ENCODE data around the gene RENBP.

RENBP gene

DNA sequence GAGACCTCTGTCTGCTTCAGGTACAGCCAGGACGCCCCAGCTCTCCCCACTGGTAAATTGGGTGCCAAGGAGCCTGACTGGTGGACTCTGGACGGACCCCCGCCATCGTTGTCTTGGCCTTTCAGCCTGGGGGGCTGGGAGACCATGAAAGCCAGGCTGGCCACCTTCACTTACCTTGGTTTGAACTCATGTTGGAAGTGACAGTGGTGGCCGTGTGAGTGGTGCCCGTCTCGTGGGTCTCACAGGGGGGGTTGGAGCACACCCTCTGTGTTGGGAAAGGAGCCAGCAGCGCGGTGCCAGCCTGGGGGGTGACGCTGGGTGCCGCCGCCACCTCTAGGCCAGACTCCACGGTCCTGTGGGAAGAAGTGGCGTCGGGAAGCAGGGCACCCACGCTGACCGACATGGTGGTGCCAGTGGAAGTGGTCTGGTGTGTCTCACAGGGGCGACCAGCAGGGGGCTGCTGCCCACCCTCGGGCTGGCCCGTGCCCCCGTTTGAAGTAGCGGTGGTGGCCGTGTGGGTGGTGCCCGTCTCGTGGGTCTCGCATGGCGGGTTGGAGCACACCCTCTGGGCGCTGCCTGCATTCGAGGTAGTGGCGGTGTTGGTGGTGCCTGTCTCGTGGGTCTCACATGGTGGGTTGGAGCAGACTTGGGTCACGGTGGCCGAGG is 9.6 kb upstream of the RENBP start:
- no peak for DNase-seq (ENCODE audit: low read depth in 2 of 2)

DNA sequence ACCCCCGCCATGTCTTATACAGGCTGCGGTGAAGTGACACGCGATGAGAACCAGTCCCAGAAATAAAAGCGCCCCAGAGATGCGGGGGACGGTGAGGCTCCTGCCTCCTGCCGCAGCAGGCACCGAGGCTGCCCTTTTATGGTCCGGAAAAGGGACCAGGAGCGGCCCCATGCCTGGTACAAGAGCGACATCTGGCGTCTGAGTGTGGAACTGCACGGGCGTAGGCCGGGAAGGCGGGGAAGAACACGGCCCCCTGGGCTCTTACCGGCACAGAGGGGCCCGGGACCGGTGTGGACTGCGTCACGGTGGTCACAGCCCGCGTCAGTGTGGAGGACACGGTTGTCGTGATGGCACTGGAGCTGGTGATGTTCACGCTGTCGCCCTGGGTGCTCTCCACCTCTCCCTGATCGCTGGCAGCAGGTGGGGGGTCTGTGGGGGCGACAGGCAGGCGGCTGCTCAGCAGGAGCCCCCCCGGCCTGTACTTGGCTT is 8.9 kb upstream of the RENBP start:
- DNase-seq (ENCODE audit: low read depth in 2 of 2), result peak; percentile 60 to 77

DNA sequence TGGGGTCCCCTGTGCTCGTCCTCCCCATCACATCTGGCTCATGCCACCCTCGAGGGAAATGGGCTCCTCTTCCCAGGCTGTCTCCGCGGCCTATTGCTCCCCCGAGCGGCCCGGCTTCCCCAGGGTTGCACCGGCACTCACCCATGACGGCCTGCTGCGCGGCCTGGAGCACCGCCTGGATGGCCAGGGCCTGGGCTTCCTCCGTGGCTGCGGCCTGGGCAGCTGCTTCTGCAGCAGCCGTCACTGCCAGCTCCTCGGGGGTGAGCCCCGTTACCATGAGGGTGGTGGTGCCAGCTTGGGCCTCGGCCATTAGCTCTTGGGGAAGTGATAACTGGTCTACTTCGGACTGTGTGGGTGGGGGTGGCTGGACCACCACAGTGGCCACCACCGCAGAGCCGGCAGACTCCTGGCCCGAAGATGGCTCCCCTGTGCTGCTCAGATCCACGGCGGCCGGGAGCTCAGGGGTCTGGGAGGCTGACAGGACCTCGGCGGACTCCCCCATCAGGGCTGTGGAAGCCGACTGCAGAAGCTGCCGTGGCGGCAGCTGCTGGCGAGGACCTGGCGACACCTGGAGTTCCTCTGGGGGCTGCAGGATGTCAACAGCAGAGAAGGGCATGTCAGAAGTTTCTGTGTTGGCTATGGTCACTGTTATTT is 8.1 kb upstream of the RENBP start:
- DNase-seq (ENCODE audit: low read depth in 2 of 2), result no peak

DNA sequence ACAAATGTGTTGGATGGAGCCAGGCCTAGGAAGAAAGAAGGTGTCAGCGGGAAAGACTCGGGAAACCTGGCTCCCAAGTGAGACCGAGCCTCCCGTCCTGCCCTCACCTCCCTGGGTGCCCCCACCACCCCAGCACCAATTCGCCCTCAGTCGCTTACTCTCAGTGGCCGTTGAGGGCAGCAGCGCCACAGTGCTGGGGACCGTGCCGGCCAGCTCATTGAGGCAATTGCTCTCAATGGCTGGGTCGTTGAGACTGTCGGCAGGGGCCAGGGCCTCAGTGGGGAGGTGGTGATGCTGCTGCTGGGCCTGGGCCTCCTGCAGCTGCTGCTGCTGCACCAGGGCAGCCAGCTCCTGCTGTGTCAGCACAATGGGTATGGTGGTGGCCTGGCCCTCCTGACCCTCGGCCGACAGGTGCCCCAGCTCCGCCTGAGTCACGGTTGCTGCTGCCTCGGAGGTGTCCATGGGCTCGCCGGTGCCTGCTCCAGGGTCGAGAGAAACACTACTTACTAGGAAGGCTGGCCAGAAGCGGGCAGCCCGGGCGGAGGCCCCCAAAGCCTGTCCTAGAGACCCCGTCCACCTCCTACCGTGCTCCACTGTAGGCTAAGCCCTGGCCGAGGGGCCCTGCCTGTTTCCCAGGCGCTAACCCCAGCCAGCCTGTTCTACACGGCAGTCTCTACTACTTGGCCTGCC is 7.4 kb upstream of the RENBP start:
- no peak for DNase-seq (ENCODE audit: low read depth in 2 of 2)

DNA sequence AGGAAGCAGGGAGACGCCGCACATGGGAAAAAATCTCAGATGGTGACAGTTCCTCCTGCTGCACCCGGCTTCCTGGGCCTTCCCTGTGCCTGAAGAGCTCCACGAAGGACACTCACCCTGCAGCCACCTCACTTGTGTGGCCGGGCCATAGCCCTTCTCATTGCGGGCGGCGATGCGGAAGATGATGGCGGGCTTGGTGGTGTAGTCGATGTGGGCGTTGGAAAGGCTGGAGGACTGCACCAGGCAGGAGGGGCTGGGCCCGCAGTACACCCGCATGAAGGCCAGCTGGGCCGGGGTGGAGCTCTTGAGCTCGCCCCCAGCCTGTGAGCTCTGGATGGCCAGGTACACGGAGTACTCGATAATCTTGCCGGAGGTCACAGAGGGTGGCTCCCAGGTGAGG is 5.7 kb upstream of the RENBP start:
- DNase-seq (ENCODE audit: low read depth in 2 of 2), result no peak

DNA sequence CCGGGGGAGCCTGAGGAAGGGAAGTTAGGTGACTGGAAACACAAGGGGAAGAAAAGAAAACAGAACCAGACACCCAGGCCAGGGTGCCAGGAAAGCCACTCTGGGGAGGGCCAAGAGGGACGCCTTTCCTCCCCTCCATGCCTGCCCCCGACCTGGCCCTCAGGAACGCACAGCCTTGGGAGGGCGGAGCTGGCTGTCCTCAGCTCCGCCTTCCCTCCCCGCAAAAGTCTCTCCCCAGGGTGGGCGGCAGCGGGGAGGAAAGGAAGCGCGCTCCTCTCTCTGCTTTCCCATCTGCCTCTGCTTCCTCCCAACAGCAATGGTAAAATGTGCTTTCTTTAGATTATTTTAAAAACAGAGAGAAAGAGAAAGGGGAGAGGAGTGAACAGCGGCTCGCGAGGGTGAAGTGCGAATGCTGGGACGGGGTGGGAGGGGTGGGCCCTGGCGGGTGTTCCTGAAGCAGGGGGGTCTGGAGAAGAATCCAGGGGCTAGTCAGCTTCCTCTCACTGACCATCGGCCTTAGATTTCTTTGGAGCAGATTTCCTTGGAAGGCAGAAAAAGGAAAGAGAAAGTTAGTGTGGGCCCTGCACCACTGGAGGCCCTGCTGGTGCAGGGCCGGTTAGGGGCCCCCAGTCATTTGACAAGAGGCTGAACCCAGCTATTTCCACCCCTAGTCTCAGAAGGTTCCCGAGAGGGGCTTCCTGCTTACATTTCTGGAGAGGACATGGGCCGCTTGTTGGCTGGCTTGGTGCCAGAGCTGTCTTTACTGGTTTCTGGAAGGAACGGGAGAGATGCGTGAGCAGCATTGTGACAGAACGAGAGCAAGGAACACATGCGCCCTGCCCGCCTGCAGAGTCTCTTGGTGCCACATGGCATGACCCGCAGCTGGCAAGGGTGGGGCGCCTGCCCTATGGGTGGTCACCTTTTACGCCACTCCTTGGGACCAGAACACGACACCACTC is 4.7 kb upstream of the RENBP start:
- DNase-seq (ENCODE audit: low read depth in 2 of 2), result no peak

DNA sequence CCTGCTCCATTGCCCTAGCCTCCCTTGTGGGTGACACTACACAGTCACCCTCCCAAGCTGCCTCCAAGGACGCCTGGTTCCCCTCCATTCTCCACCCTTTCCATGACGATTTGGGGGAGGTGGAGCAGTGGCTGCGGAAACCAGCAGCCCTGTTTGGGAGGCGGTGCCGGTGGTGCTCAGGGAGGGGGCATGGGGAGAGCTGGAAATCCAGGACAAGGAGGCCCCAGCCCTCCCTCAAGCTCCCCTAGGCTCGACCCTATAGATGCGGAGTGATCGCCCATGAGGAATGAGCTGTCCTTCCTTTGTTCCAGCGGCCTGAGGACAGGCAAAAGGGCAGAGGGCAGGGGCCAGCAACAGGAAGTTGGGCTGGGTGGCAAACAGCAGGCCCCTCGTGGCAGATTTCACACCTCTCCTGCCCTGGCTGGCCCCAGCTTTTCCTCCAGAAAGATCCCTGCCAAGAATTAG is 3.6 kb upstream of the RENBP start:
- DNase-seq (ENCODE audit: low read depth in 2 of 2), result no peak

DNA sequence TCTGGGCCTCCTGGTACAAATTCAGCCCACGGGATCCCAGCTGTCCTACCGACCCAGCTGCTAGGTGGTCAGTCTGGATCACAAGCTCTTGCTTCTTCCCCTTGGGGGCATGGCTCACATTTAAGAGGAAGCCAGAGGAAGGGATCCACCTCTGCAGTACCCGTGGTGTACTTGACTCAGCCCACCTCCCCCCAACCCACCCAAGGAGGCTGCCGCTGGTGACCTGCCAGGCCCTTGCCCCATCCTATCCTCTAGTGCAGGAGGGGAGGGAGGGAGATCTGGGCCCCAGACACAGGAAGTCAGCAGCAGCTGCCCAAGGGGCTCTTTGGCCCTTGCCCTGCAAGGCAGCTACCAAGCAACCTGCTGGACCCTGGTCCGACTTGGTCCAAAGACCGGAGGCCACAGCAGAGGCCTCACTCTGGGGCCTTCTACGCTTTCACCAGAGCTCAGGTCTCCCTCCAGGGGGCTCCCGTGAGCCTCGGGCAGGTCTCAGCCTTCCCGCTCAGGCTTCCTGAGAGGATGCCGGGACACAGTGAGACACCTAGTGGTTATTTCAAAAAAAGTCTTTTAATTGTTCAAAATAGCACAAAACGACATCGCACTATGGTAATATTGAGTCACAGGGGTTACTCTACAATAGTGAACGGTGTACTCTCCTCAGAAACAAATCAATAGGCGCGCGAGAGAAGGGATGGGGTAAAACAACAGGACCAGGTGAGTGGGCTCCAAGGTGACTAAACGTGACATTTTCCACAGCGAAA is 2.7 kb upstream of the RENBP start:
- peak in 1 of 2 donors; percentile 80 for DNase-seq (ENCODE audit: low read depth in 2 of 2)

DNA sequence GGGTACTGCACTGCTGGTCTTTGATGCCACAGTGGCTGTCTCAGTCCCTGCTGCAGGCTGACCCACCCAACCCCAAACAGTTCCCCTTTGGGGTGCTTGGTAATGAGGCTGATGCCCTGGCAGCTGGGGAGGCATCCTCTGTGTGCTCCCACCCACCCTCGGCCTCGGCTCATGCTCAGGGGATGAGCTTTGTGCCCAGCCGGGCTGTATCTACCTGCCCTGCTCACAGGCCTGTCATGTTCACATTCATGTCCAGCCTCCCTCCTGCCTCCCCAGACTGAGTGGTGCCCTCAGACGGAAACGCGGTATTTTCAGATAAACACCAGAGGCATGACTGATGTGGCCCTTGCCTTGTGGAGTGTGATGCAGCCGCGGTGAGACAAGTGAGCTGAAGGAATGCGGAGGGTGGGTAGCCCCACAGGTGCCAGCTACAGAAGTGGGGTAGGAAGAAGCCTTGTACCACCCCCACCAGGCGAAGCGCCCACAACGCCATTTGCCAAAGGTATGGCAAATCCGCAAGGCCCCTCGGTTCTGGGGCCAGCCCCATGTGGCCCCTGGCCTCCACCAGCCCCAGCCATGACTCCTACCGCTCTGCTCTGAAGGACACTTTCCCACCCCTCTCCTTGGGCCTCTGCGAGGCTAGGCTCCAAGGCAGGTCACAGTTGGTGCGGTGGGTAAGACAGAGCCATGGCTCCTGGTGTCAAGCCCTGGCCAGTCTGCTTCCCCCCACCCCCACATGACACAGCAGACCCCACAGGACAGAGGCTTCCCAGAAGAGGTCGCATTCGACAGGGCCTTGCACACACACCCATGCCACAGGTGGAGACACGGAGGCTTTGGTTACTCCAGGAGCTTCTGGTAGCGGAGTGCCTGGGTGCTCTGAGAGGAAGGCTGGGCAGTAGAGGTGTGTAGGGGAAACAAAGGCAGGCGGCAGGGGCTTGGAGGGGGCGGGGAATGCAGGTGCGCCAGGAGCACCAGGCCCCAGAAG is 1.8 kb upstream of the RENBP start:
- no peak for DNase-seq (ENCODE audit: low read depth in 2 of 2)

DNA sequence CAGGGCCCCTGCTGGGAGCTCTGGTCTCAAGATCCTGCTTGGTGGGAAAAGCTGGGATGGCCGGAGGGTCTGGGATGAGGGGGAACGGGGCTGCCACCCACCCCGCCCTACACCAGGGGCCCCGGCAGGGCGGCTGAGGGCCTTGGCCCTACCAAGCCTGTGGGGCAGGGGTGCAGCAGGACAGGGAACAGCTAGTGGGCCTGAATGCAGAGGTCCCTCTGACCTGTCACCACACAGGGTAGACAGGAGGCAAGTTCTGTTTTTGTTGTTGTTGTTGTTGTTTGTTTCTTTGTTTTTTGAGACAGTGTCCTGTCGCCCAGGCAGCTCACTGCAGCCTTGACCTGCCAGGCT is 332 bp upstream of the RENBP start:
- DNase-seq (ENCODE audit: low read depth in 2 of 2), result no peak

DNA sequence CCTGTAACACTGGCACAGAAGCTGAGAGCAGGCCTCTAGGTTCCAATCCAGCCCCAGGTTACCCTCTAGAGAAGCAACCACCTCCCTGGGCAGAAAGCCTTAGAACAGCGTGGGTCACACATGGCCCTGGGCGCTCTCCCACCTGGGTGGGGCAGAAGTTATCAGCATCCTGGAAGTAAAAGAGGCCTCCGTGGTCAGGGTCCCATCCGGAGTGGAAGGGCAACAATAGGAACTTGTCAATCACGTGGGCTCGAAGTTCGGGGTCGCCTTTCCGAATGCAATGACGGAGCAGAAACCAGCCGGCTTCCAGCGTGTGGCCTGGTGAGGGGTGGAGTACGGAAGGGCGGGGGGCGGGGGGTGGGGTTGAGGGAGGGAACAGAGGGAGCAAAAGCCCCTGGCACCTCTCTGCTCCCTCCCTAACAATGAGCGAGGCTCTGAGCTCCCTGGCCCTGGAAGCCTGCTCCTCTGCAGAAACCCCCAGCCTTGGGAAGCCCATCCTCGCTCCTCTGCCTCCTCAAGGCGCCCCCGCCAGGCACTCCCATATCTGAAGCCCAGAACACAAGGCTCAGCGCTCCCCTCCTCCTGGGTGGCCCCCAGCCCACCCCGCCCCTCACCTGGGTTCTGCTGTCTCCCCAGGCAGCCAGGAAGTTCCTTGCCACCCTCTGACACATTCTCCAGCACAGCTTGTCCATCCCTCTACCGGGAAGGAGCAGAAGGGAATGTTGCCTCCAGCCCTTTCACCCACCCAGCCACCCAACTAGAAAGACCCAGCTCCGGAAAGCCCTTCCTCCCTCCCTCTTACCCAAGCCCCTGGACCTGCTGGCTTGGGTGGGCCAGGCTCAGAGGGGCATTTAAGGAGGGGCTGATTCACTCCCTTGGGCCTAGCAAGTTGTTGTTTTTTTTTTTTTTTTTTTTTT is 2.8 kb downstream of the RENBP start:
- DNase-seq (ENCODE audit: low read depth in 2 of 2), result no peak

DNA sequence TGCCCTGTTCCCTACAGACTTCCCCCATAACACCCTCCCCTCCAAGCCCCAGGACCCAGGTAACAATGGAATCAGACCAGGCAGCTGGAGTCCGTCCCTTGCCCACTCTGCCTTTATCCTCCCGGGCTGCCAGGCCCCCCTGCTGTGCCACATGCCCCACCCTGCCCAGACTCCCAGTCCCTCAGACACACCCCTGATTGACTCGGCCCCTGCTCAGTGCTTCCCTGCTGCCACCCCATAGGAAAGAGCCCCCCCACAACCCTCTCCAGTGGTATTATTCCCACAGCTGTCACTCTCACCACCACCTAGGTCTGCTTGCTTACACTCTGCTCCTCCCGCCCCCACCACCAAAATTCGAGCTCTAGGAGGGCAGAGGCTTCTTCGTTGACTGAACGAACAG is 4.9 kb downstream of the RENBP start:
- no peak for DNase-seq (ENCODE audit: low read depth in 2 of 2)

DNA sequence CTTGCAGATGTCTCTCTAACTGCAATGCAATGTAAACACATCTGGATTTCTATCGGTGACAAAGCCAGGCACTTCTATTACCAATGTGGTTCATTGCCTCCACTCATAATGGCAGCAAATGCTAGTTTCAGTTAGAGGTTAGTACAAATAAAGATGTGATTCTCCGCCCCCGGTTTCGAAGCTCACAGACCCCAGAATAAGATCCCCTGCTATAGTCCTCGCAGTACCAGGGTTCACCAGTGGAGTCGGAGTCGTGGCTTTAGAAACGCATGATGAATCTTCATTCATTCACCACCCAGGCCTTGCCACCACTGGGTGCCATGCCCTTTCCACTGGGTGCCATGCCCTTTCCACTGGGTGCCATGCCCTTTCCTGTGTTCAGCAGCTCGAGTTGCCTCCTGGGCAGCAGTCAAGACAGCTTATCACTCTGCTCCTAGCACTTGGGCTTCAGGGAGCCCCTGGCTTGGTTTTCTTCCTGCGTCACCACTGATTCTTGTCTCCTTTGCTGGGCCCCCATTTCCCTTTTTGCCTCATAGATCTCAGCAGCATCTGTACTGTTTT is 6.1 kb downstream of the RENBP start:
- DNase-seq (ENCODE audit: low read depth in 2 of 2), result no peak

DNA sequence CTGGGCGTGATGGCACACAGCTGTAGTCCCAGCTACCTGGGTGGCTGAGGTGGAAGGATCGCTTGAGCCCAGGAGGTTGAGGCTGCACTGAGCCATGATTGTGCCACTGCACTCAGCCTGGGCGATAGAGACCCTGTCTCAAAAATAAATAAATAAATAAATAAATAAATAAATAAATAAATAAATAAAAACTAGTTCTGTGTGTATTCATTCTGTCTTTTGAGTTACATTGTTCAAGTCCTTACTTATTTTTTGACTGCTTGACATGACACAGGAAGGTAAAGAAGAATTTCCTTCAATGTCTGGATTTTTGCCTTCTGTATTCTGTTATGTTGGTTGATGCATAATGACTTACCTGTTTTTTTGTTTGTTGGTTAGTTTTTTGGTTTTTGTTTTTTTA is 7.4 kb downstream of the RENBP start:
- DNase-seq (ENCODE audit: low read depth in 2 of 2), result no peak

DNA sequence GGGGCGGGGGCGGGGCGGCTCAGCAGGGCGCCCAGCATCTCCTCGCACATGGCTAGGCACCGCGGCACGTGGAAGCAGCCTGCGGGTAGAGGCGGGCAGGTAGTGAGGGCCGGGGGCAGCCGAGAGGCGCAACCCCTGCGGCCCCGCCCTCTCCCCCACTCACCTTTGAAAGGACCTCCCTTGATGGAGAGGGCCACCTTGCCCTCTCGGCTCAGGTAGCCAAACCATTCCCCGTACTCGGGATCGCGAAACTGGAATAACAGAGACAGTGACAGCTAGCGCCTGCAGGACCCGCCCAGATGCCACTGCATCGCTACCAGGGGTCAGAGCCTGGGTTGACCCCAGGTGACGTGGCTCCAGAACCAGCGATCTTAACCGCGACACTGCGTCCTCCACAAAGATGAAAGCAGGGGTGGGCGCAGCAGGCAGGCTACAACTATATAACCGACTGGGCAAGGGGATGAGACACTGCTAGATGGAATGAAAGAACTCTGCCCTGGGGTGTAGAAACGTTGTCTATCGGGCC is 9.1 kb downstream of the RENBP start:
- DNase-seq (ENCODE audit: low read depth in 2 of 2), result no peak

DNA sequence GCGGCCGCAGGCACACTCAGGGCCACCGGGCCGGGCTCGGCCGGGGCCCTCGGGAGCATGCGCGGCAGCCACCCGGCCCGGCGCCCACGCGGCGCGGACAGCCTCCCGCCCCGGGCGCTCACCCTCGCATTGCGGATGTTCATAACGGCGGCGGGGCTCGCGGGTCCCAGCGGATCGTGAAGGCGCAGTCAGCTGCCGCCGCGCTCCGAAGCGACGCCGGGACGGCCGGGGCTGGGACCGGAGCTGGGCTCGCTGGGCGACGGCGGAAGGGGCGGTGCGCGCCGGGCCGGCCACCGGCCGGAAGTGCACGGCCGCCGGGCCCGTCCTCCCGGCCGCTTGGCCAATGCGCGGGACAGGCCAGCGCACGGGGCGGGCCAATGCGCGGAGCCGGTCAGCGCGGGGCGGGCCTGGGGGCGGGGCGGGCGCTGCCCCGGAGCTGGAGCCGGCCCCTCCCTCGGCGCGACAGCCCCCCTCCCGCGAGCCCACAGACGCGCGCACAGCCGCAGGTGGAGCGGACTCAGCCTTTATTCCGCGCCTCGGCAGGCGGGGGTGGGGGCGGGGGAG is 9.6 kb downstream of the RENBP start, which contains the start of gene NAA10:
Gene NAA10 (minus strand): TSS at position 276 of the 564 bp plus-strand sequence. CDS start 133 bp downstream, at position 143.
- no peak for DNase-seq (ENCODE audit: low read depth in 2 of 2)

DNA sequence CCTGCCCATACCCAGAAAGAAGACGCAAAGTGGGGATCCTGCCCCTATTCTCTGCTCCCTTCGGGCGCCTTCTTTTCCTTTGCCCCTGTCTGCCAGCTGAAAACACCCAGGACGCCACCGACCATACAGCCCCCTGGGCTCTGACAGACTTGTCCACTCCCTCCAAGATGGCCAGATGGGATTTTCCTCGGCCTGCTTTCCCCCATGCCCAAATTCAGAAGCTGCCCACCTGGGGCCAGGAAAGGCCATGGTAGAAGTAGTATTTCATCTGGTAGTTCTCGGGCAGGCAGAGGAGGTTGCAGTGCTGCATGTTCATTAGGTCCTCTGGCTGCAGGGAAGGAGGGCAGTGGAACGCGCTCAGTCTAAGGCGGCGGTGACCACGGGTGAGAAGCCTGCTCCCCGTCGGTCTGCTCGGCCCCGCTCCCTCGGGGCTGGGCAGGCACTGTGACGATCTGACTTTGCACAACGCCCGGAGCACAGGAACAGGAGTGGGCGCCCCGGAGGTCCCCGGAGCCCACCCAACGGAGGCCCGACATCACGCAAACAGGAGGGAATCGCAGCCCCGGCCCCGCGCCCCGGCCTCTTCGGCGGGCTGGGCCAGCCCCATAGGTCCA is 10.2 kb downstream of the RENBP start:
- no peak for DNase-seq (ENCODE audit: low read depth in 2 of 2)

All from stimulated activated CD4-positive, alpha-beta T cell treated with anti-CD3 and anti-CD28 coated beads, Interleukin-15, amount 100 ng/mL, for 48 hours (primary cell).